MM.1S (cell line): ENCODE measurements around the gene OSBPL10.

Source experiments
- DNase-seq: peaks from one replicate; pipeline ENCODE4 v3.0.0-alpha.2; 2015
- H2AFZ ChIP-seq: fragments of 300-600 bp; sonication (generic); 2 replicates; pipeline ENCODE4 v1.6.0; 2016; ENCODE audit warnings: antibody characterized with exemption, low read length
- H3F3A ChIP-seq: fragments of 300-600 bp; sonication (generic); 2 replicates; pipeline ENCODE4 v1.6.1; 2016; ENCODE audit warnings: mild to moderate bottlenecking, antibody characterized with exemption, low read length, moderate library complexity, mixed read lengths; ENCODE audit not compliant: insufficient read depth
- H3K27ac ChIP-seq: fragments of 300-600 bp; sonication (generic); 2 replicates; pipeline ENCODE4 v1.5.1; 2016; ENCODE audit warnings: mild to moderate bottlenecking, low read length
- H3K27me3 ChIP-seq: fragments of 300-600 bp; sonication (generic); replicated peaks from 2 replicates; pipeline ENCODE4 v1.6.0; 2016; ENCODE audit warnings: low read length; ENCODE audit not compliant: insufficient read depth
- H3K36me3 ChIP-seq: fragments of 300-600 bp; sonication (generic); replicated peaks from 2 replicates; pipeline ENCODE4 v1.6.1; 2016; ENCODE audit warnings: mild to moderate bottlenecking, low read length, mixed read lengths; ENCODE audit not compliant: insufficient read depth
- H3K4me1 ChIP-seq: fragments of 300-600 bp; sonication (generic); 2 replicates; pipeline ENCODE4 v1.6.1; 2016; ENCODE audit warnings: low read length, mixed read lengths
- H3K4me2 ChIP-seq: fragments of 300-600 bp; sonication (generic); 2 replicates; pipeline ENCODE4 v1.6.0; 2016; ENCODE audit warnings: low read depth, low read length
- H3K4me3 ChIP-seq: fragments of 300-600 bp; sonication (generic); 2 replicates; pipeline ENCODE4 v1.5.1; 2016; ENCODE audit warnings: low read length, mixed read lengths
- H3K79me2 ChIP-seq: fragments of 300-600 bp; sonication (generic); 2 replicates; pipeline ENCODE4 v1.6.1; 2016; ENCODE audit warnings: mixed run types, low read length, mixed read lengths
- H3K9ac ChIP-seq: fragments of 300-600 bp; sonication (generic); 2 replicates; pipeline ENCODE4 v1.6.1; 2016; ENCODE audit warnings: low read length, mixed read lengths
- H3K9me2 ChIP-seq: fragments of 300-600 bp; sonication (generic); replicated peaks from 2 replicates; pipeline ENCODE4 v1.6.1; 2016; ENCODE audit warnings: mild to moderate bottlenecking, low read length, mixed read lengths; ENCODE audit not compliant: insufficient read depth
- H3K9me3 ChIP-seq: fragments of 300-600 bp; sonication (generic); replicated peaks from 2 replicates; pipeline ENCODE4 v1.6.1; 2016; ENCODE audit warnings: mild to moderate bottlenecking, low read length, mixed read lengths; ENCODE audit not compliant: insufficient read depth
- H4K20me1 ChIP-seq: fragments of 300-600 bp; sonication (generic); 2 replicates; pipeline ENCODE4 v1.6.1; 2016; ENCODE audit warnings: mild to moderate bottlenecking, low read length, moderate library complexity, mixed read lengths; ENCODE audit not compliant: insufficient read depth
- EZH2 ChIP-seq: fragments of 300-600 bp; sonication (generic); optimal IDR thresholded peaks from 2 replicates; pipeline ENCODE3; 2017; ENCODE audit warnings: low read depth, mild to moderate bottlenecking, antibody characterized with exemption, low read length, mixed read lengths
- EZH2phosphoT487 ChIP-seq: fragments of 300-600 bp; sonication (generic); IDR thresholded peaks from 2 replicates; pipeline ENCODE4 v1.6.1; 2018; ENCODE audit warnings: antibody characterized with exemption, low read length
- TF ChIP-seq, protein P1 (sequence below): fragments of 300-600 bp; sonication (generic); IDR thresholded peaks from 2 replicates; pipeline ENCODE4 v1.5.1; 2016; ENCODE audit warnings: antibody characterized with exemption, low read length, mixed read lengths

Gene OSBPL10

DNA sequence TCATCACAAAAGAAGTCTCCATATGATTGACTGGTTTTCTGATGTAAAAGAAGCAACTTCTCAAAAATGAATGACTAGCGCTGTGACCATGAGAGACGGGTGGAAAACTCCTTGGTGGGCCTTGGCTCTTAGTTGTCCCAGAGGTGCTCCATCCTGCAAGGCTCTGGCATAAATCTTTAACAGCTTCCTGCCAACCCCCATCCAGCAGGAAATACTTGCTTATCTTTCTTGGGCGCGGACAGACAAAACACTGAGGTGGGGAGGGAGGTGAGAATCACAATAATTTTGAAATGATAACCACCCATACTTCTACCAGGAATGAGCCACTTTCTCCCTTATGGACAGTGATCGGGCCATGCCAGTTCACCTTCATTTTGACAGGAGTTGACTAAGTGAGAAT lies 319.8 kb downstream of the OSBPL10 start:
- DNase-seq = no peak
- no peaks in the 10 kb centered on the region for H3K9me3 ChIP-seq
- no peaks in the 10 kb centered on the region for H3K36me3 ChIP-seq
- H3K4me3 ChIP-seq = no peak overlapping the region
- no peak overlapping the region for H3K4me2 ChIP-seq
- no peak overlapping the region for H2AFZ ChIP-seq
- no peak overlapping the region for H3K27ac ChIP-seq
- no peaks in the 10 kb centered on the region for H3F3A ChIP-seq
- no peak overlapping the region for H3K9ac ChIP-seq
- no peaks in the 10 kb centered on the region for H3K79me2 ChIP-seq
- H4K20me1 ChIP-seq = no peaks in the 10 kb centered on the region
- H3K4me1 ChIP-seq = no peaks in the 10 kb centered on the region
- H3K27me3 ChIP-seq = no peaks in the 10 kb centered on the region
- no peaks in the 10 kb centered on the region for H3K9me2 ChIP-seq
- TF ChIP-seq EZH2 = no peak
- TF ChIP-seq, protein P1, sequence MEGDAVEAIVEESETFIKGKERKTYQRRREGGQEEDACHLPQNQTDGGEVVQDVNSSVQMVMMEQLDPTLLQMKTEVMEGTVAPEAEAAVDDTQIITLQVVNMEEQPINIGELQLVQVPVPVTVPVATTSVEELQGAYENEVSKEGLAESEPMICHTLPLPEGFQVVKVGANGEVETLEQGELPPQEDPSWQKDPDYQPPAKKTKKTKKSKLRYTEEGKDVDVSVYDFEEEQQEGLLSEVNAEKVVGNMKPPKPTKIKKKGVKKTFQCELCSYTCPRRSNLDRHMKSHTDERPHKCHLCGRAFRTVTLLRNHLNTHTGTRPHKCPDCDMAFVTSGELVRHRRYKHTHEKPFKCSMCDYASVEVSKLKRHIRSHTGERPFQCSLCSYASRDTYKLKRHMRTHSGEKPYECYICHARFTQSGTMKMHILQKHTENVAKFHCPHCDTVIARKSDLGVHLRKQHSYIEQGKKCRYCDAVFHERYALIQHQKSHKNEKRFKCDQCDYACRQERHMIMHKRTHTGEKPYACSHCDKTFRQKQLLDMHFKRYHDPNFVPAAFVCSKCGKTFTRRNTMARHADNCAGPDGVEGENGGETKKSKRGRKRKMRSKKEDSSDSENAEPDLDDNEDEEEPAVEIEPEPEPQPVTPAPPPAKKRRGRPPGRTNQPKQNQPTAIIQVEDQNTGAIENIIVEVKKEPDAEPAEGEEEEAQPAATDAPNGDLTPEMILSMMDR = no peak
- no peak for TF ChIP-seq EZH2phosphoT487

GRCh38 chr3:31659246-31659645 lies 321.8 kb downstream of the OSBPL10 start:
- Histone ChIP-seq H3K4me2 (no peak overlapping the region), H3K9me2 (no peaks in the 10 kb centered on the region)

DNA sequence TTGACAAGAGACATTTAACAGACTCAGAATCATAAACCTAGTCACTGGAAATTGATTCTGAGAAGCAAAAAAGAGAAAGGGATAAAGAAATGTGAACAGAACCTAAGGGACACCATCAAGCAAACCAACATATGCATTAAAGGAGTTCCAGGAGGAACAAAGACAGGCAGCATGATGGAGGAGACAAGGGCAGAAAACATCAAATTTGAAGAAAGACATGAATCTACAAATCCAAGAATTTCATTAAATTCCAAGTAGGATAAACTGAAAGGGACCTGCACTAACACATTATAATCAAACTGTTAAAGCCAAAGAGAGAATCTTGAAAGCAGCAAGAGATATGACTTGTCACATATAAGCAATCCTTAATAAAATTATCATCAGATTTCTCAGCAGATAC lies 326.1 kb downstream of the OSBPL10 start:
- Histone ChIP-seq H3K4me2 (no peak overlapping the region), H3K4me1 (no peaks in the 10 kb centered on the region), H2AFZ (no peak overlapping the region), H3K79me2 (no peaks in the 10 kb centered on the region), H3K27me3 (no peaks in the 10 kb centered on the region), H3K27ac (no peak overlapping the region), H4K20me1 (no peaks in the 10 kb centered on the region), H3K9me3 (no peaks in the 10 kb centered on the region; the same call in 1 of the 2 replicates), H3K9me2 (no peaks in the 10 kb centered on the region), H3F3A (no peaks in the 10 kb centered on the region), H3K4me3 (no peak overlapping the region), H3K36me3 (no peaks in the 10 kb centered on the region), H3K9ac (no peak overlapping the region)
- DNase-seq = no peak
- TF ChIP-seq EZH2phosphoT487 (no peak), EZH2 (no peak)
- TF ChIP-seq, protein P1 = no peak

More at GRCh38 chr3:31659246-31659645, 321.8 kb downstream of the OSBPL10 start:
- Histone ChIP-seq H3K9ac (no peak overlapping the region), H3K36me3 (no peaks in the 10 kb centered on the region), H3K79me2 (no peaks in the 10 kb centered on the region), H3K27me3 (no peaks in the 10 kb centered on the region), H3F3A (no peaks in the 10 kb centered on the region), H3K27ac (no peak overlapping the region), H3K4me1 (no peaks in the 10 kb centered on the region), H2AFZ (no peak overlapping the region), H3K4me3 (no peak overlapping the region), H4K20me1 (no peaks in the 10 kb centered on the region), H3K9me3 (no peaks in the 10 kb centered on the region)
- TF ChIP-seq EZH2phosphoT487 (no peak), EZH2 (no peak)
- TF ChIP-seq, protein P1 = no peak
- DNase-seq = no peak
